Activated naive CD4-positive, alpha-beta T cell treated with Interleukin-2 at 50 U/mL for 16 hours (primary cell): Measurements from ENCODE around the gene CFAP100.

Experiments used
- DNase-seq: peaks from one replicate; pipeline ENCODE4 v3.0.0-alpha.2; 2020

Gene CFAP100

DNA sequence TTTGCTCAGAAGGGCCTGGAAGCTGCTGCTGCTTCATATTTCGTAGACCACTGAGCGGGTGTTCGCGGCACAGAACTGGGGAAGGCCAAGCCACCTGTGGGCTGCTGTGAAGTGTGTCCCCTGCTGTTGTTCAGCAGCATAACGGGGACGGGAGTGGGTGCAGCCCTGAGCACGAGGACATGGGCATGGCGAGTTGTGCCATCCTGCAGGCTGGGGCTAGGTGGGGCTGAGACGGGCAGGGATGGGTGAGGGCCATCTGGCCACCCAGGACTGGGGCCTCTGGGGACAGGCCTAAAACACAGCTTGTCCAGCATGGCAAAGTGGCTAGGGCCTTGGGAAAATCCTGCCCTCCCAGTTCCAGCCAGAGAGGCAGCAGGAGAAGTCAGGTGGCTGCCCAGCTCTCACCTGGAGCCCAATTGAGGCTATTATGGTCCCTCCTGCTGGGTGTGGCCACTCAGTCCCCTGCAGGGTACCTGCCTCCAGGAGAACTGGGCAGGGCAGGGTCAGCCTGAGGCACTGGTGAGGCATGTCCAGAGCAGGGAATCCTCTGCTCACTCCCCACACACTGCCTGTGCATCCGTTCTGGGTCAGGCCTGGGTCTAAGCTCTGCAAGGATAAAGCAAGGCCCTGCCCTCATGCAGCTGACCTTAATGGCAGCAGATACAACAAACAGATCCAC, 29.5 kb downstream of the CFAP100 start:
- no peak for DNase-seq

DNA sequence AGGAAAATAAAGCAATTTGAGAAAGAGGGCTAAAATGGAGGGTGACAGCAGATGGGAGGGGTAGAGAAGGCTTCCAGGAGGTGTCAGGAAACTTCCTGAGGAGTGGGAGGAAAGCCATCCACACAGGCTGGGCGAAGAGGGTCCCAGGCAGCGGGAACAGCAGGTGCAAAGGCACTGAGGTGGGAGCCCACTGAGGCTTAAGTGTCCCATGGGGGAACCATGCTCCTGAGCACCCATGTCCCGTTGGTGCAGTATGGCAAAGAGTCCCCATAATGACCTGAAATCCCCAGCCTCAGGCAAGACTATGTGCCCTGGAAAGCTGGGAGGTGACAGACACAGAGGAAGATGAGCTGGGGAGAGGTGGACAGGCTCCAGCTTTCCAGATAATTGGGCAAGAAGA, 30.0 kb downstream of the CFAP100 start:
- no peak for DNase-seq

DNA sequence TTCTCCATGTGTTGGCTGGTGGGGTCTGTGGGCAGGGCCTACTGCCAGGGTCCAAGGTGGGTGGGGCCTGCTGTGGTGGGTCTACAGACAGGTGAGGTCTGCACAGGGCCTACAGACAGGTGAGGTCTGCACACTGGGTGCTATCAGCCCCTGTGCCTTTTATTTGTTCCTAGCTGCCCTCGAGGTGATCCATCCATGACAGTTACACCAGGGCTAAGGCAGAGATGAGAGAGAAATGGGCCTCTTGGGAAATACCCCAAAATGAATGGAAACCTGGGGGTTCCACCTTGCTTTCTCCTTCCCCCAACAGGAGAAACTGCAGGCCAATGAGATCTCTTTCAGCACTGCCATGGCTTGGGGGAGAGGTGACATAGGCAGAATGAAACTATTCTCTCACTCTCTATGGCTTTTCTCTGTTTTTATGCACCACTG, 36.4 kb downstream of the CFAP100 start:
- peak; percentile 0 for DNase-seq

GRCh38 chr3:126432361-126433104, 37.8 kb downstream of the CFAP100 start:
- no peak for DNase-seq

- no peak for DNase-seq
These were observed 38.4 kb downstream of the CFAP100 start for GRCh38 chr3:126433105-126433430.

- DNase-seq, result no peak
These were observed 39.0 kb downstream of the CFAP100 start for GRCh38 chr3:126433496-126434263.

GRCh38 chr3:126434264-126434590, 39.5 kb downstream of the CFAP100 start:
- no peak for DNase-seq

- no peak for DNase-seq
These were observed 40.3 kb downstream of the CFAP100 start for GRCh38 chr3:126434931-126435411.

DNA sequence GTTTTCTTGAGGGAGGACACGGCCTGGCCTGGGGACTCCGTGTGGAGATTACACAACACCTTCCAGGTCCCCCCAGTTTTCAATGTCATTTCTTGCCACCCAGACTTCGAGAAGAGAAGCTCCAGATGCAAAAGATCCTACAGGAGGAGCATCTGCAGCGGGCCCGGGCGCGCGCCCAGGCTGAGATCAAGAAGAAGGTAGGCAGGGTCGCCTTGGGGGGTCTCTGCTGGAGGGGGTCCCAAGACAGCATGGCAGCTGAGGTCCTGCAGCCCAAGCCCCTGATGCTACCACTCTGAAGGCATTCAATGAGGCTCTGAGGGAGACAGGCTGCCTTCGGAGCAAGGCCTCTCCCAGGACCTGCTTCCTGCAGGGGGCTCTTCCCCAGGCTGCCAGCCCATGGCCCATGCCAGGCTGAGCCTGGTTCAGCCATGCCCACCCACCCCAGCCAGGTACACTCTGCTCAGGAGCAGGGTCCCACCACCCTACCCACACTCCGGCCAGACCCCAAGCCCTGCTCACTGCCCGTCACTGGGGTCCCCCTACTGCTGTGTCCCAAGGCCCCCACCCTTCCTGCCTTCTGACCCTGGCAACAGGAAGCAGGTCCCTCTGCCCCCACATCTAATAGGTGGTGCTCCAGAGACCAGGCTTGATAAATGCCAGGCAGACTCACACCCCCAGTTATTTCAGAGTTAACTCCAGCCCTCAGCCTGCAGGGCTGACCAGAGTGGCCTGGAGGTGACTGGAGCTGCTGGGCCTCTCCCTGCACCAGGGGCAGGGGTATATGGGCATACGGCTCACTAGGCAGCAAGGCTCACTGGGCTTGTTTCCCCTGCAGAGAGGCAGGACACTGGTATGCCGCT, 41.0 kb downstream of the CFAP100 start:
- DNase-seq, result peak; percentile 0

- peak; percentile 0 for DNase-seq
These were observed 42.4 kb downstream of the CFAP100 start for GRCh38 chr3:126436826-126437717.

GRCh38 chr3:126438186-126438585, 43.5 kb downstream of the CFAP100 start:
- DNase-seq, result no peak

GRCh38 chr3:126438746-126439145, 44.0 kb downstream of the CFAP100 start:
- peak; percentile 0 for DNase-seq

- no peak for DNase-seq
These were observed 44.7 kb downstream of the CFAP100 start for GRCh38 chr3:126439346-126439967.

GRCh38 chr3:126439968-126440708, 45.4 kb downstream of the CFAP100 start:
- no peak for DNase-seq

GRCh38 chr3:126440709-126440995, 45.9 kb downstream of the CFAP100 start:
- no peak for DNase-seq

DNA sequence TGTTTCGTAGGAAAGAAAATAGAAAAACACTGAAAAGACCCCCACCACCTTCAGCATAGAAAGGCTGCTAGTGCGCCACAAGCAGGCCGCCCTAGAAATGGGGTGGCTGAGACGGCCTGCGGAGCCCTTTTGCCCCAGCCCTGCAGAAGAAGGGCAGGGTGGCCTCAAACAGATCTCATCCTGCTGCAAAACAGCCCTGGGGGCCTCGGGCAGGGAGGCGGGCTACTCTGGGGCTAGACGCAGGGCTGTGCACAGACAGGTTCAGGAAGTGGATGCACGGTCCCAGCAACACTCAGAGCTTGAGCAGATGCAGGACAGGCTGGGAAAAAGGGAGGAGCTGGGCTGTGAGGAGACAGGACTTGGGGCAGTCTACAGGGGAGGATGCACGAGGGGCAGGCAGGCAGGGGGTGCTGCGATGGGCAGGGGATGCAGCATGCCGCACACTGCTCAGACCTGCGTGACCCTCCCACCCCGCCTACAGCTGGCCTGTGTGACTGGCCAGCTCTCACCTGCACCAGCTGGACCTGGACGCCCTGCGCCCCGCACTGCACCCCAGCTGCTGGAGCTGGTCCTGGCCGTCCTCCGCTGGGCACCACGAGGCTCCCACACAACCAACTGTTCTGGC, 46.7 kb downstream of the CFAP100 start:
- no peak for DNase-seq

GRCh38 chr3:126442094-126442855, 47.6 kb downstream of the CFAP100 start:
- no peak for DNase-seq

DNA sequence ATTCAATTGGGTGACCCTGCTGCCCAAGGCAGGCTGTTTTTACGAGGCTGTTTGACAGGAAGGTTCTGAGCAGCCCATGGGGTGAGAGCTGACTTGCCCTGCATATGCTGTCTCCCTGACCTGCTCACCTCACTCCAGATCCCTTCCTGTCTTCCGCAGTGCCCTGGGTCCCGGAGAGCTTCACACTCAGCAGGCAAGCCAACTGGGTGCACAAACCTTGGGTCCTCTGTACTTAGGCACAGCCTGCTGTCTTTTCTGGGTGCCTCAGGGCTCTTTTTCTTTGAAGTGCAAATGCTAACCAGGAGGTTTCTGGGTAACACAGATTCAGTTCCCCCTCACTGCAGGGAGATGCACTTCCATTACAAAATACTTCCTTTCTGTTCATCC, 48.1 kb downstream of the CFAP100 start:
- no peak for DNase-seq

GRCh38 chr3:126445506-126445905, 50.8 kb downstream of the CFAP100 start:
- no peak for DNase-seq

DNA sequence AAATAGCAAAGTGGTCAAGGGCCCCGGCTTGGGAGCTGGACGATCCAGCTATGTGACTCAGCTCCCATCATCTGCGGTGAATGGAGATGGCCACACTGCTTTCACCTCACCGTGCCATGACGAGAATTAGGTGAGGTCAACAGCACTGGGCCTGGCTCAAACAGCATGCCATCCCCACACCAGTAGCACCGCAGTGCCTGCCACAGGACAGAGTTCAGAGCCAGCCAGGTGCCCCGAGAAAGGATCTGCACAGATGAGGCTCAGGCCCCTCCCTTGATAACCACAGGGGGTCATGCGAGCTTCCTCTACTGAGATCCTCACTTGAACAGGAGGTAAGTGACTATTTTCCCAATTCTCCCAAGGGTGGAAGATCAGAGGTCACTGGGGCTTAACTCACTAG, 51.6 kb downstream of the CFAP100 start:
- DNase-seq, result no peak
